ENCODE measurements around the gene CXCR6.

The CXCR6 gene

DNA sequence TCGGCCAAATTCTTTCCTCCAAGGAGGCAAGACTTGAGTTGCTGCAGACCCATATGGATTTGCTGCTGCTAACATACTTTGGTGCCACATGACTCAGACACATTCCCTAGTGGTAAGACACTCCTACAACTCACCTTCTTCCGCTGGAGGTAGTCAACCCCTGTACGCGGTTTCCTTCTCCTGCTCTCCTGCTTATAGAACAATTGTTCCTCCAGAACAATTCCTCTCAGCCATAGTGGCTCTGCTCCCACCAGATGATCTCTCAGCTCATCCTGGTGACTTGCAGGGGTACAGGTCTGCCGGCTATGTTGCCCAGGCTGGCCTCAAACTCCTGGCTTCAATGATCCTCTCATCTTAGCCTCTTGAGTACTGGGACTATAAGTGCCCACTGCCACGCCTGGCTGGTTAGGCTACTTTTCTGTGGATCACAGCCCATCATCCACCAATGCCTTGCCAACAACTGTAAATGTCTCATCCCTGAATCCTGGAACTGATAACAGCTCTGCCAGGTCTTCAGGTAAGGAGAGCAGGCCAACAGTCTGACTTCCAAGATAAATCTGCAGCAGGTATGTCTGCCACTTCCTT, 2.4 kb upstream of the CXCR6 start:
- Histone ChIP-seq H3K27me3 (no peaks in the 10 kb centered on the region), H3K9ac (no peak overlapping the region), H3K9me3 (replicated peaks in 1 of 11) (peaks cover 0 to 5% (median 0%) of the 10 kb centered on the region in 11 experiments; a peak in 1 of 22 replicates), H4K20me1 (no peaks in the 10 kb centered on the region; a peak in 1 of 22 replicates), H3K27ac (no peak overlapping the region), H3K4me3 (no peak overlapping the region), H3K4me2 (no peak overlapping the region), H3K4me1 (peaks cover 8 to 21% (median 15%) of the 10 kb centered on the region in 10 experiments), H3K36me3 (peaks cover 15 to 52% (median 40%) of the 10 kb centered on the region in 11 experiments)
- TF ChIP-seq Cebpa-rat (IDR thresholded peaks at IDR 0.05): no peak

DNA sequence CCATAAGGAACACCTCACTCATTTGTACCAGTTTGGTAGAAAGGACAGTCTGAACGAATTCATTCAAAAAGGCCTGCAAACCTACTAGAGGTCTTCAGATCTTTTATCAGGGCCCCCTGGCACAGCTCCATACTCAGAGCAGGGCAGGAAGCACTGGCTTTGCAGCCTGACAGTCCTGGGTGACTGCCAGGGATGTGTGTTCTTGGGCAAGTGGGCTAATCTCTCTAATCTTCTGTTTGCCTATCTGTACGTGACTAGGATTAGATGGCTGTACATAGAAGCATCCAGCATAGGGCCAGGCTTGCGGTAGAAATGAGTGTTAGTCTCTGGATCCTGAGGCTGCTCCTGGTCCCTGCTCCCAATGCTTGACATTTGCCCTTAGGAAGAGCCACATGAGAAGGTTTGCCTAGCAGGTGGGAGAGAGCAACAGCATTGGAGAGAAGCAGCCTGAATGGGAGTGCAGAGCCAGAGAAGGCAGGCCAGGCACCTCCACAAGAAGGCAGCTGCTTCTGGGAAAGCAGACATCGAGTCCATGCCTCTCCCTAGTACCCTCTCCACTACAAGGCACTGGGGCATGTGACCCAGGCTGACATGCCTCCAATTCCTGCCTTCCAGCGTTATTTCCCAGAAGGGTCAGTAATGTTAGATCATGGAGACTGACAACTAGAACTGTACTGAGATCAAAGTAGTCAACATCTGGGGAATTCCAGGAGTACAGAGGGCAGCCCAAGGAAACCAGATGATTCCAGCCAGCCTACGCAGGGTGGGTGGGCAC, 1.0 kb upstream of the CXCR6 start:
- Histone ChIP-seq H3K36me3 (peaks cover 19 to 52% (median 41%) of the 10 kb centered on the region in 11 experiments), H4K20me1 (no peaks in the 10 kb centered on the region; a peak in 1 of 22 replicates), H3K9ac (no peak overlapping the region), H3K4me1 (peaks cover 8 to 20% (median 15%) of the 10 kb centered on the region in 10 experiments), H3K27me3 (no peaks in the 10 kb centered on the region), H3K4me2 (no peak overlapping the region), H3K27ac (no peak overlapping the region), H3K4me3 (no peak overlapping the region), H3K9me3 (replicated peaks in 1 of 11) (peaks cover 0 to 5% (median 0%) of the 10 kb centered on the region in 11 experiments; a peak in 1 of 22 replicates)
- no peak for TF ChIP-seq Cebpa-rat (IDR thresholded peaks at IDR 0.05)

DNA sequence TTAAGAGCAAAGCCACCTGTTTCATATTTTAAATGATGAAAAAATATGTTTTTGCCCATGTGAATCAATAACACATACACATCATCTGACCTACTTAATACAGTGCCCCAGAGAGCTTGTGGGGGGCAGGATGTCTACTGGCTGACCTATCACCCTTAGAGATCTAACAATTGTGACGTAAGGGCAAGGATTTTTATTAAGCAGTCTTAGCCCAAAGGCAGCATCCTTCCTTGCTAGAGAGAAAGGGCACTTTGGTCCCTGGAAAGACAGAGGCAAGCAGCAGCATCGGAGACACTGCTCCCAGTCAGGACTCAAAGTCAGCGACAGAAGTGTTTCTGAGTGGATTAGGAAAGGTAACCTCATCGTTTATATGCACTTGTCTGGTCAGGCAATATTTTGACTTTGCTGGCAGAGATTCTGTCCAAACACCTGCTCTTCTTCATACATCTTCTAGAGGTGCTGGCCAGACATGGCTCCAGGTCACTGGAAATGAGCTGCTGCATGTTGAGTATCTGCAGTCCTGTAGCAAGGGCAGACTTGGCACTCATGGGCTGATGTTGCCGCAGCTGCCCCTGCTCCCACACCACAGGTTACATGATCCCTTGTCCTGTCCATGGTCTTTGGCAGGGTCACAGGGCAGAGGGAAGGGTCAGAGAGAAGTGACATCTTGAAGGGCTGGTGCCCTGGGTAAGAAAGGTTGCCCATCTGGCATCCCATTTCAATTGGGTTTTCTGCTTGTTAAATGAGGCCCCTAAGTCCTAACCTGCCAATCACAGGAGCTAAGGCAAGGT, 1.8 kb downstream of the CXCR6 start:
- Histone ChIP-seq H4K20me1 (no peaks in the 10 kb centered on the region; a peak in 1 of 22 replicates), H3K9ac (no peak overlapping the region), H3K4me1 (peaks cover 0 to 10% (median 0%) of the 10 kb centered on the region in 10 experiments; a peak in 6 of 20 replicates), H3K4me2 (no peak overlapping the region), H3K9me3 (replicated peaks in 1 of 11) (peaks cover 0 to 5% (median 0%) of the 10 kb centered on the region in 11 experiments; a peak in 1 of 22 replicates), H3K27me3 (no peaks in the 10 kb centered on the region), H3K27ac (no peak overlapping the region), H3K4me3 (no peak overlapping the region), H3K36me3 (peaks cover 47 to 72% (median 56%) of the 10 kb centered on the region in 11 experiments)
- no peak for TF ChIP-seq Cebpa-rat (IDR thresholded peaks at IDR 0.05)

DNA sequence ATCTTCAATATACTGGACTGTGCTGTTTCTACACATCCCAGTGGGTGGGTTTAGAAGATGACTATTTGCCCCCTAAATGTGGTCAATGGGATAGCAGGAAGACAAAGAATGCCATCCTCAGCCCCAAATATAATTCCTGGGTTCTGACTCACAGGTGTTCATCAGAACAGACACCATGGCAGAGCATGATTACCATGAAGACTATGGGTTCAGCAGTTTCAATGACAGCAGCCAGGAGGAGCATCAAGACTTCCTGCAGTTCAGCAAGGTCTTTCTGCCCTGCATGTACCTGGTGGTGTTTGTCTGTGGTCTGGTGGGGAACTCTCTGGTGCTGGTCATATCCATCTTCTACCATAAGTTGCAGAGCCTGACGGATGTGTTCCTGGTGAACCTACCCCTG, 3.0 kb downstream of the CXCR6 start:
- H3K4me1 ChIP-seq: peaks cover 0 to 10% (median 0%) of the 10 kb centered on the region in 10 experiments; a peak in 6 of 20 replicates
- peaks cover 60 to 85% (median 69%) of the 10 kb centered on the region in 11 experiments for H3K36me3 ChIP-seq
- H3K4me2 ChIP-seq: no peak overlapping the region
- no peak overlapping the region for H3K9ac ChIP-seq
- H4K20me1 ChIP-seq: no peaks in the 10 kb centered on the region; a peak in 1 of 22 replicates
- no peaks in the 10 kb centered on the region for H3K9me3 ChIP-seq (replicated peaks in 1 of 11)
- TF ChIP-seq Cebpa-rat (IDR thresholded peaks at IDR 0.05): no peak
- H3K27ac ChIP-seq: no peak overlapping the region
- H3K4me3 ChIP-seq: no peak overlapping the region
- H3K27me3 ChIP-seq: no peaks in the 10 kb centered on the region

DNA sequence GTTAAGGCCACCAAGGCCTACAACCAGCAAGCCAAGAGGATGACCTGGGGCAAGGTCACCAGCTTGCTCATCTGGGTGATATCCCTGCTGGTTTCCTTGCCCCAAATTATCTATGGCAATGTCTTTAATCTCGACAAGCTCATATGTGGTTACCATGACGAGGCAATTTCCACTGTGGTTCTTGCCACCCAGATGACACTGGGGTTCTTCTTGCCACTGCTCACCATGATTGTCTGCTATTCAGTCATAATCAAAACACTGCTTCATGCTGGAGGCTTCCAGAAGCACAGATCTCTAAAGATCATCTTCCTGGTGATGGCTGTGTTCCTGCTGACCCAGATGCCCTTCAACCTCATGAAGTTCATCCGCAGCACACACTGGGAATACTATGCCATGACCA, 3.6 kb downstream of the CXCR6 start:
- no peak for TF ChIP-seq Cebpa-rat (IDR thresholded peaks at IDR 0.05)
- H3K27me3 ChIP-seq: no peaks in the 10 kb centered on the region
- no peaks in the 10 kb centered on the region; a peak in 1 of 22 replicates for H4K20me1 ChIP-seq
- no peaks in the 10 kb centered on the region for H3K9me3 ChIP-seq (replicated peaks in 1 of 11)
- H3K4me1 ChIP-seq: peaks cover 0 to 10% (median 0%) of the 10 kb centered on the region in 10 experiments; a peak in 6 of 20 replicates
- peak overlapping the region in 1 of 11 experiments; percentile 11; a peak in 1 of 22 replicates for H3K27ac ChIP-seq
- no peak overlapping the region for H3K4me2 ChIP-seq
- H3K4me3 ChIP-seq: no peak overlapping the region
- peaks cover 66 to 86% (median 75%) of the 10 kb centered on the region in 11 experiments for H3K36me3 ChIP-seq
- H3K9ac ChIP-seq: no peak overlapping the region

DNA sequence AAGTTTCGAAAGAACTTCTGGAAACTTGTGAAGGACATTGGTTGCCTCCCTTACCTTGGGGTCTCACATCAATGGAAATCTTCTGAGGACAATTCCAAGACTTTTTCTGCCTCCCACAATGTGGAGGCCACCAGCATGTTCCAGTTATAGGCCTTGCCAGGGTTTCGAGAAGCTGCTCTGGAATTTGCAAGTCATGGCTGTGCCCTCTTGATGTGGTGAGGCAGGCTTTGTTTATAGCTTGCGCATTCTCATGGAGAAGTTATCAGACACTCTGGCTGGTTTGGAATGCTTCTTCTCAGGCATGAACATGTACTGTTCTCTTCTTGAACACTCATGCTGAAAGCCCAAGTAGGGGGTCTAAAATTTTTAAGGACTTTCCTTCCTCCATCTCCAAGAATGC, 4.1 kb downstream of the CXCR6 start:
- no peak overlapping the region; a peak in 1 of 22 replicates for H3K4me2 ChIP-seq
- no peak for TF ChIP-seq Cebpa-rat (IDR thresholded peaks at IDR 0.05)
- no peaks in the 10 kb centered on the region for H3K27me3 ChIP-seq
- H3K4me3 ChIP-seq: no peak overlapping the region
- peaks cover 71 to 86% (median 77%) of the 10 kb centered on the region in 11 experiments for H3K36me3 ChIP-seq
- H3K27ac ChIP-seq: peak overlapping the region in 1 of 11 experiments; percentile 11; a peak in 1 of 22 replicates
- H3K9ac ChIP-seq: no peak overlapping the region
- peaks cover 0 to 10% (median 0%) of the 10 kb centered on the region in 10 experiments; a peak in 6 of 20 replicates for H3K4me1 ChIP-seq
- H4K20me1 ChIP-seq: no peaks in the 10 kb centered on the region; a peak in 1 of 22 replicates
- H3K9me3 ChIP-seq (replicated peaks in 1 of 11): no peaks in the 10 kb centered on the region

DNA sequence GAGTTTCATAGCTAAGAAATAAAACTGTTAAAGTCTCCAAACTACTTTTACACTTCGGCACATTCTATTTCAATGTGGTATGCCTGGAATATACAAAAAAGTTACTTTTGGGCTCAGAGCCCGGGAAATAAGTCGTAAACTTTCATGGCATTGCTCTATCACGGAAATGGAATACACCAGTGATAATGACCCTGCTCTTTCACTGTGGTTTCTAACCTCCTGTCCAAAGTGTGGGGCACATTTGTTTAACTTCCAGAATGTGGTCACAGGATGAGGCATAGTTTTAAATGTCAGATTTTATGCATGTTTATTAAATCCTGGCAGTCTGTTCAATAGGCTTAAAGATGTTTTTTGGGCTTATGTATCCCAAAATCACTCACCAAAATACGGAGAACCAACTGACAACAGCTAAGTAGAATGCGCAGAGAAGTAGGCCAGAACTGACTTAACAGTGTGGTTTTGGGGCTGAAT, 5.1 kb downstream of the CXCR6 start:
- peaks cover 79 to 90% (median 85%) of the 10 kb centered on the region in 11 experiments for H3K36me3 ChIP-seq
- no peak overlapping the region for H3K4me3 ChIP-seq
- H3K4me2 ChIP-seq: no peak overlapping the region
- H4K20me1 ChIP-seq: no peaks in the 10 kb centered on the region; a peak in 1 of 22 replicates
- H3K9me3 ChIP-seq (replicated peaks in 1 of 11): no peaks in the 10 kb centered on the region
- TF ChIP-seq Cebpa-rat (IDR thresholded peaks at IDR 0.05): no peak
- no peaks in the 10 kb centered on the region for H3K27me3 ChIP-seq
- H3K9ac ChIP-seq: no peak overlapping the region
- peaks cover 0 to 7% (median 0%) of the 10 kb centered on the region in 10 experiments; a peak in 6 of 20 replicates for H3K4me1 ChIP-seq
- no peak overlapping the region for H3K27ac ChIP-seq

DNA sequence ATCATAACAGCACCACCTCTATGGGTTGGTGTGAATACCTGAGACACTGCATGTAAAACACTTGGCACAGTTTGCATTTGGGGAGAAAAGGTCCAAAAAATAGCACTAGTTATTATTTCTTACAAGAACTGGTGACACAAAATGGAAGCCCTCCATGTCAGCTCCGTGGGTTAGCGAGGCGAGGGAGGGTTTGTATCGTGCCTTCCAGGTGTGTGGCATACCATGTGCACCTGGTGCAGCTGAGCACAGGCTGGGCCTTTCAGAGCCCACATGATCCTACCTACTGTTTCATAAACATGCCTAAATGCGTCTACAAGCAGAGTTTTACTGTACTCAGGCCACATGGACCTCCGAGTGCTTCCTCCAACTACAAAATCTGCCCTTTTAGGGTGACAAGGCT, 5.6 kb downstream of the CXCR6 start:
- Histone ChIP-seq H4K20me1 (no peaks in the 10 kb centered on the region; a peak in 1 of 22 replicates), H3K36me3 (peaks cover 84 to 95% (median 90%) of the 10 kb centered on the region in 11 experiments), H3K4me1 (0 out of 20 replicates have a peak, but pooled peaks cover 0 to 2% (median 0%) of the 10 kb centered on the region in 10 experiments), H3K4me2 (no peak overlapping the region), H3K9ac (no peak overlapping the region), H3K27ac (no peak overlapping the region), H3K4me3 (no peak overlapping the region), H3K27me3 (no peaks in the 10 kb centered on the region), H3K9me3 (replicated peaks in 1 of 11) (no peaks in the 10 kb centered on the region)
- TF ChIP-seq Cebpa-rat (IDR thresholded peaks at IDR 0.05): no peak

Data from BLaER1 treated with 17β-estradiol and CSF1 and Interleukin-3, amounts not matched to agents 10 nM and 100 nM (cell line).